ENCODE measurements around the gene BANP. TPM values are rescaled to one million over a fixed set of nuclear protein-coding genes. Genes with fewer than 3 reads are reported as not detected.
"Not testable (repeated sequence)": the region's sequence is repeated elsewhere in the genome, so short reads cannot be mapped to it uniquely, and the experiment has no call there.

BANP gene, protein sequence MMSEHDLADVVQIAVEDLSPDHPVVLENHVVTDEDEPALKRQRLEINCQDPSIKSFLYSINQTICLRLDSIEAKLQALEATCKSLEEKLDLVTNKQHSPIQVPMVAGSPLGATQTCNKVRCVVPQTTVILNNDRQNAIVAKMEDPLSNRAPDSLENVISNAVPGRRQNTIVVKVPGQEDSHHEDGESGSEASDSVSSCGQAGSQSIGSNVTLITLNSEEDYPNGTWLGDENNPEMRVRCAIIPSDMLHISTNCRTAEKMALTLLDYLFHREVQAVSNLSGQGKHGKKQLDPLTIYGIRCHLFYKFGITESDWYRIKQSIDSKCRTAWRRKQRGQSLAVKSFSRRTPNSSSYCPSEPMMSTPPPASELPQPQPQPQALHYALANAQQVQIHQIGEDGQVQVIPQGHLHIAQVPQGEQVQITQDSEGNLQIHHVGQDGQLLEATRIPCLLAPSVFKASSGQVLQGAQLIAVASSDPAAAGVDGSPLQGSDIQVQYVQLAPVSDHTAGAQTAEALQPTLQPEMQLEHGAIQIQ
- total RNA-seq = 10 to 100 TPM in 9 of 10 donors, 1 to 10 TPM in 1; 9.3 to 20.4 (median 14.3) TPM
- polyA plus RNA-seq = 10 to 100 TPM in 1 of 2 donors, 1 to 10 TPM in 1; 6.1 to 11.3 TPM
- long read RNA-seq, donor 1, transcript BANP-202 (12 exons, 2,164 nt) = major isoform, 5 of 38 reads
- long read RNA-seq, donor 1, partial matches to known transcripts = 4 of 38 reads
- long read RNA-seq, donor 1, other reads (novel, unspliced or antisense) = 23 of 38 reads
- long read RNA-seq, donor 2, partial matches to known transcripts = 2 of 17 reads
- long read RNA-seq, donor 2, other reads (novel, unspliced or antisense) = 10 of 17 reads
- long read RNA-seq, donor 3, partial matches to known transcripts = 2 of 23 reads
- long read RNA-seq, donor 3, other reads (novel, unspliced or antisense) = 19 of 23 reads

DNA sequence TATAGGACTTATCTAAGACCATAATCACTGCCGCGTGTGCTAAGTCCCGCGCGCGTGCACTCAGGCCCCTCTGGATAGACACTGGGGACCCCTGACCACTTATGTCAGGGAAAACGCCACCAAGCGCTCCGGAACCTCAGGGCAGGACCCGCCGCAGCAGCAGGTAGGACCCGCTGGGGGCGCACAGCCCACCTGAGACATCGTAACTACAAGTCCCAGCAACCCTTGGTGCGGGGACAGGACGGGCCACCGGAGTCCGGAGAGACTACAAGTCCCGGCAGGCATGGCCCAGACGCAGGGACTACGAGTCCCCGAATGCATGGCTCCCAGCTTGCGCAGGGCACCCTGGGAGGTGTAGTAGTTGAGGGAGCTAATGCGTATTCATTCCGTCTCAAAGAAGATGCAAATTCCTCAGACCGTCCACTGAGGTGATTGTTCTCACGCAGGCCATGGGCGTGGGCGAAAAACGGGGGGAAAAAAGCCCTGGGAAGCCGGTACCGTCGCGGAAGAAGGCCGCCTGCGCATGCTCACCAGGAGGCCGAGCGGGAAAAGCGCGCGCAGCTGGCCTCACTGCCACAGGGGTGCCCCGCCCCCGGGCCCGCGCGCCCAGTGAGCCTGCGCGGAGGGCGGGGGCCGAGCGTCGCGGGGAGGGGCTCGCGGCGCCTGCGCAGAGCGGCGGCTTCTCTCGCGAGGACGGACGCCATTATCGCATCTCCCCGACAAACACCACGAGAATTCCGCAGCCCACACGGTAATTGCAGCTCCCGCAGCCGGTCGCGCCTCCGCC lies at the start of gene BANP:
Gene BANP, plus strand, starts transcription at position 670 of the 787 bp plus-strand sequence. CDS start 23,682 bp downstream, outside the sequence.
- Histone ChIP-seq H3K27me3 (no peaks in the 10 kb centered on the region), H3K4me3 (peak within 1 kb of the TSS; percentile 89 to 99 (median 94)), H3K4me1 (peaks cover 3 to 67% (median 39%) of the 10 kb centered on the region in 9 donors), H3K36me3 (peaks cover 0 to 12% (median 0%) of the 10 kb centered on the region in 9 donors), H3K27ac (peak within 1 kb of the TSS; percentile 76 to 100 (median 98)), H3K9me3 (no peaks in the 10 kb centered on the region)
- TF ChIP-seq, protein P1, sequence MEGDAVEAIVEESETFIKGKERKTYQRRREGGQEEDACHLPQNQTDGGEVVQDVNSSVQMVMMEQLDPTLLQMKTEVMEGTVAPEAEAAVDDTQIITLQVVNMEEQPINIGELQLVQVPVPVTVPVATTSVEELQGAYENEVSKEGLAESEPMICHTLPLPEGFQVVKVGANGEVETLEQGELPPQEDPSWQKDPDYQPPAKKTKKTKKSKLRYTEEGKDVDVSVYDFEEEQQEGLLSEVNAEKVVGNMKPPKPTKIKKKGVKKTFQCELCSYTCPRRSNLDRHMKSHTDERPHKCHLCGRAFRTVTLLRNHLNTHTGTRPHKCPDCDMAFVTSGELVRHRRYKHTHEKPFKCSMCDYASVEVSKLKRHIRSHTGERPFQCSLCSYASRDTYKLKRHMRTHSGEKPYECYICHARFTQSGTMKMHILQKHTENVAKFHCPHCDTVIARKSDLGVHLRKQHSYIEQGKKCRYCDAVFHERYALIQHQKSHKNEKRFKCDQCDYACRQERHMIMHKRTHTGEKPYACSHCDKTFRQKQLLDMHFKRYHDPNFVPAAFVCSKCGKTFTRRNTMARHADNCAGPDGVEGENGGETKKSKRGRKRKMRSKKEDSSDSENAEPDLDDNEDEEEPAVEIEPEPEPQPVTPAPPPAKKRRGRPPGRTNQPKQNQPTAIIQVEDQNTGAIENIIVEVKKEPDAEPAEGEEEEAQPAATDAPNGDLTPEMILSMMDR (IDR thresholded peaks at IDR 0.05) = peak; percentile 39 to 61 (median 47)
- intact Hi-C loops (cut with DNase I) = no loop called here
- peak; percentile 96 to 97 for DNase-seq
- 0% methylated on average over 67 to 73 of the region's 73 CpGs for WGBS, 2 donors
- ATAC-seq = peak; percentile 95 to 98 (median 97)

DNA sequence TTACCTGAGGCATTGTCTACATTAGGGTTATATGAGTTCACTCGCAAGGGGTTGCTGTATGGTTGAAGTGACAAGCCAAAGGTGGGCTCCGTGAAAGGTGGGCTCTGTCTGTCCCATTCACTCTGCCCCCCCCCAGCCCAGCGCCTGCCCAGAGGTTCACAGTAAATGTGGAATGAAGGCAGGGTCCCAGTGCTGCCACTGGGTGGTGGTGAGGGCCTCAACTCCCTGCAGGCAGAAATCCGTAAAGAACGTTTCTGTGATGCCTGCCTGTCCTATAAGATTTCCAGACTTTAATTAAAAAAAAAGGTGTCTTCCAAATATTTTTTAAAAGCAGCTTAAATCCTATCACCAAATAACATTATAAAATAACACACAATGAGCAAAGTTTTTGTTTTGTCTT lies 46.3 kb upstream of the BANP start:
- not testable (repeated sequence) for H3K4me3 ChIP-seq, DNase-seq, H3K4me1 ChIP-seq, H3K27ac ChIP-seq, H3K9me3 ChIP-seq, ATAC-seq, H3K36me3 ChIP-seq
- peaks cover 0 to 24% (median 0%) of the 10 kb centered on the region in 7 donors for H3K27me3 ChIP-seq
- 75 to 84% methylated on average over 4 to 5 of the region's 5 CpGs for WGBS, 2 donors
- intact Hi-C loops (cut with DNase I) = loop anchor here in 5 of 10 donors (5.0 to 10.0 kb wide), 4 partner anchors 33 to 130 kb away; no protein-coding TSS in a partner anchor

DNA sequence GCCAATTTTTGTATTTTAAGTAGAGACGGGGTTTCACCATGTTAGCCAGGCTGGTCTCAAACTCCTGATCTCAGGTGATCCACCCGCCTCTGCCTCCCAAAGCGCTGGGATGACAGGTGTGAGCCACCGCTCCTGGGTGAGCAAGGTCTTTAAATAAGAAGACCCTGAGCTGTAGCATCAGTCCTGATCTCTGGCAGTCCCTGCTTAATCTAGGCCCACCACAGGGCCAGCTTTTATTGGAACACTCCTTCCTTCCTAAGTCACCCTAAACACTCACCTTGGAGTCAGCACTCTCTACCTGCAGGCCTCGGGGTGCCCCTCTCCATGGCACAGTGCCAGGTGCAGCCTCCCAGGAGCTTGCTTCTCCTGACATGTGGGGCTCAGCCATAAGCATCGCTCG lies 45.7 kb upstream of the BANP start:
- DNase-seq = not testable (repeated sequence)

DNA sequence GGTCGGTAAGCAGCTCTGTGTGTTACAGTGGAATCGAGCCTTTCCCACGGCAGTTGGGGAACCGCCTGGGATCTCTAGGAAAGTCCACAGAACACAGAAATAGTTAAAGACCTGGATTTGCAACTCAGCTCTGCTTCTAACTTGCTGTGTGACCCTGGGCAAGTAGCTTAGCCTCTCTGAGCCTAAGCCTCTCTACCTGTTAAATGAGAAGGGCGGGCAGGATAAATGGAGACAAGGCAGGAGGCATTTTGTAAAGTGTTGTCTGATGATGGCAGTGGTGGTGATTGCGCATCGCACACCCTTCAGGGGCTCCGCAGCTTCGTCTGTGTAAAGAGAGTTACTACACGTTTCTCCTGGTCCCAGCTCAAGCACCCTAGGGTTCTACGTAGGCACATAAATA lies 43.1 kb upstream of the BANP start:
- intact Hi-C loops (cut with DNase I) = loop anchor here in 6 of 10 donors (2.0 to 10.0 kb wide), 6 partner anchors 36 to 133 kb away; no protein-coding TSS in a partner anchor
- Histone ChIP-seq H3K27me3 (peaks cover 0 to 21% (median 0%) of the 10 kb centered on the region in 7 donors), H3K4me1 (peaks cover 0 to 13% (median 5%) of the 10 kb centered on the region in 9 donors)
- 86 to 90% methylated on average over 11 of the region's 11 CpGs for WGBS, 2 donors
- ATAC-seq, DNase-seq, H3K4me3 ChIP-seq, H3K27ac ChIP-seq, H3K9me3 ChIP-seq, H3K36me3 ChIP-seq: not testable (repeated sequence)

More for the DNA sequence above, 45.7 kb upstream of the BANP start:
- H3K4me1 ChIP-seq, H3K4me3 ChIP-seq, ATAC-seq, H3K27ac ChIP-seq, H3K36me3 ChIP-seq, H3K9me3 ChIP-seq: not testable (repeated sequence)
- peaks cover 0 to 21% (median 0%) of the 10 kb centered on the region in 7 donors for H3K27me3 ChIP-seq
- WGBS, 2 donors = 91 to 97% methylated on average over 7 of the region's 7 CpGs
- intact Hi-C loops (cut with DNase I) = loop anchor here in 5 of 10 donors (5.0 to 10.0 kb wide), 4 partner anchors 33 to 131 kb away; no protein-coding TSS in a partner anchor

DNA sequence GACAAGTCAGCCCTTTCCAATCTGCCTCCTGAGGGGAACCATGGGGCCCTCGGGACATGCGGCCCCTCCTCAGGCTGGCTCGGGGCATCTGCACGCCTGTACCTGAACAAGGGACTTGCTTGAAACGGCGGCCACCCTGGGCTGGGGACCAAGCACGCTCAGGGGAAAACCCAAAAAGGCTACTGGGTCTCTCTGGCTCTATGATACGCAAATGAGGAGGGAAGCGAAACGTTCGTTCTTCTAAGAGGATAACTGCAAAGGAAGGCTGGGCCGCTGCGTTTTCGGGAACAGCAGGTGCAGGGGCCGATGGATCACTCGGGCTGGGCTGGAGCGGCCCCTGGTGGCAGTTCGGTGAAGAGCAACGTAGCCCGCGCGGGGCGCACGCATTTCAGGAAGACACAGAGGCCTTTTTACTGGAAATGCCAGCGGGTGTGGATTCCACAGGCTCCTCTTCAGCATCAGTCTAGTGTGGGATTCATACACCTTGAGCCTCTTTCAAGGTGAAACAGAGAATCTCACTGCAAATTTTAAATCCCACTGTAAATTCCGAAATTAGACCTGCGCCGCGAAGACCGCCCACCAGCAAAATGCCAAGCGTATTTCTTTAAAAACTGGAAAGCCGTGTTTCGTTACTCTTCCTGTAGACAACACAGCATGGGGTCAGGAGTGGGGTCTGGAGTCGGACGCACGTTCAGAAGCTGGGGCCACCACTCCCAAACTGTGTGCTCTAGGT lies 41.9 kb upstream of the BANP start:
- peak; percentile 62 to 78 for DNase-seq
- not testable (repeated sequence) for H3K9me3 ChIP-seq, H3K4me3 ChIP-seq, H3K36me3 ChIP-seq
- intact Hi-C loops (cut with DNase I) = loop anchor here in 6 of 10 donors (2.0 to 10.0 kb wide), 6 partner anchors 37 to 135 kb away; no protein-coding TSS in a partner anchor
- Histone ChIP-seq H3K4me1 (peaks cover 0 to 13% (median 5%) of the 10 kb centered on the region in 9 donors), H3K27me3 (peaks cover 0 to 21% (median 0%) of the 10 kb centered on the region in 7 donors), H3K27ac (peak overlapping the region in 1 of 10 donors; percentile 80)
- ATAC-seq = peak in 7 of 8 donors; percentile 12 to 48 (median 34)
- 34 to 35% methylated on average over 36 of the region's 36 CpGs for WGBS, 2 donors
- TF ChIP-seq, protein P1 (IDR thresholded peaks at IDR 0.05) = peak; percentile 81 to 92 (median 89)

DNA sequence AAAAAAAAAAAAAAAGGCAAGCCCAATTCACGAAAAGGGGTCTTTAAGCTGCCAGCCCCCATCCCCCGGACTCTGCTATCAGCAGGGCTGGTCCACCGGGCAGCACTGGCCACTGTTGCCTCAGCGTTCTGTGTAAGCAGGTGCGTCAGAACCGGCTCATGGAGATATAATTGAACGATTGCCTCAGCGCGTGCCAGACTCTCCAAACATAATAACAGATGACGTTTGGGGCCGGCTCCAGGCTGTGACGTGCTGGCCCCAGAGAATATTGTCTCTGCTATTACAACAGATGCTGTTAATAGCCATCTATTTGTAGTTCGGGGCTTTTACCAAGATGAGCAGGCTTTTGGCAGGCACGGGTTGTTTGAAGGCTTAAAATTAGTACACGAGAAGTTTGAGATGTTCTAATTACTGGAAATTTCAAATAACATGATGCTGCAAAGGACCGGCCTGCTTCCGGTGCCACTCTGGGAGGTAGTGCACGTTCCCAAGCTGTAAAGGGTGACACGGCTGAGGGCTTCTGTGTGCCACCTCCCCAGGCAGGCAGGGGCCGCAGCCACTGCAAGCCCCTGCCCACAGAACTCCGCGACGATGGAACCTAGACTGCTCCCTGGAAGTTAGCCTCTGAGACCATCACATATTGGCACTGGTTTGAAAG lies 40.0 kb upstream of the BANP start:
- intact Hi-C loops (cut with DNase I); H3K36me3 ChIP-seq; H3K9me3 ChIP-seq; H3K4me3 ChIP-seq: not testable (repeated sequence)
- DNase-seq (peak; percentile 81 to 91), ATAC-seq (peak; percentile 89 to 97 (median 96))
- H3K27me3 ChIP-seq = peaks cover 0 to 21% (median 0%) of the 10 kb centered on the region in 7 donors
- WGBS, 2 donors = 27 to 44% methylated on average over 23 of the region's 23 CpGs
- H3K27ac ChIP-seq = peak overlapping the region; percentile 60 to 88 (median 73)
- peaks cover 0 to 13% (median 5%) of the 10 kb centered on the region in 9 donors for H3K4me1 ChIP-seq

DNA sequence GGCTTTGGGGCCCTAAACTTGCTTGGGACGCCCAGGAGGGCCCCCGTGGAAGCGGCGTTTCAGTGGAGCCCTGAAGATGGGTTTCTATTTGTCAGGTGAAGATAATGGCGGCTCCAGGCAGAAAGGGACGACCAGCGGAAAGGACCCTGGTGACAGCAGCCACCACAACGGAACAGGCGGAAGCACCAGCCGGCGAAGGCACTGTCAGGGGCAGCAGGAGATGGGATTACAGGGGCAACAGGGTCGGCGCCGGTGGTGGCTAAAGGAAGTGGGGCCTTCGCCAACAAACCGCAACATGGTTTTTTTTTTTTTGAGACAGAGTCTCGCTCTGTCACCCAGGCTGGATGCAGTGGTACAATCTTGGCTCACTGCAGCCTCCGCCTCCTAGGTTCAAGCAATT lies 38.5 kb upstream of the BANP start:
- H3K36me3 ChIP-seq; H3K27ac ChIP-seq; H3K9me3 ChIP-seq; H3K4me3 ChIP-seq; ATAC-seq; intact Hi-C loops (cut with DNase I); DNase-seq: not testable (repeated sequence)
- peaks cover 0 to 15% (median 0%) of the 10 kb centered on the region in 7 donors for H3K27me3 ChIP-seq
- WGBS, 2 donors = 79 to 82% methylated on average over 18 of the region's 18 CpGs
- peaks cover 0 to 13% (median 5%) of the 10 kb centered on the region in 9 donors for H3K4me1 ChIP-seq
